Activated T-helper 2 cell treated with anti-CD3 and anti-CD28 coated beads, Interferon-gamma antibody, Interleukin-2, Interleukin-4, amounts not matched to agents 10 μg/mL and 5 μg/mL and 100 μg/mL, durations not matched to agents 14 hours and 24 hours and 36 hours (primary cell): ENCODE measurements around the gene BRCA1. TPM values are rescaled to one million over a fixed set of nuclear protein-coding genes. Genes with fewer than 3 reads are reported as not detected.
"Not testable (repeated sequence)": the region's sequence is repeated elsewhere in the genome, so short reads cannot be mapped to it uniquely, and the experiment has no call there.

ENCODE experiments used
- DNase-seq: peaks from one replicate; pipeline ENCODE4 v3.0.0; 2021; ENCODE audit warnings: low spot score
- H3K27ac Mint-ChIP-seq: one replicate; pipeline ENCODE4 v1.8.0; 2021; ENCODE audit warnings: mixed read lengths
- H3K27me3 Mint-ChIP-seq: one replicate; pipeline ENCODE4 v1.8.0; 2021; ENCODE audit warnings: low read depth, mixed read lengths
- H3K36me3 Mint-ChIP-seq: one replicate; pipeline ENCODE4 v1.8.0; 2021; ENCODE audit warnings: low read depth, mixed read lengths
- H3K4me1 Mint-ChIP-seq: one replicate; pipeline ENCODE4 v1.8.0; 2021; ENCODE audit warnings: low read depth, mixed read lengths
- H3K4me3 Mint-ChIP-seq: one replicate; pipeline ENCODE4 v1.8.0; 2021; ENCODE audit warnings: low read depth, mild to moderate bottlenecking, moderate library complexity, mixed read lengths
- H3K9me3 Mint-ChIP-seq: one replicate; pipeline ENCODE4 v1.8.0; 2021; ENCODE audit warnings: mixed read lengths
- intact Hi-C: fragments of 100-400 bp; cut with micrococcal nuclease; formaldehyde crosslinking; loops from one replicate; pipeline ENCODE4 v1.15.1; 2023
- total RNA-seq: library from RNA; stranded (reverse); gene quantifications from 2 replicates; pipeline ENCODE4 v1.2.3, GENCODE V29; 2022

The BRCA1 gene
- total RNA-seq, 1 donor from 2014 or later = 68.3 TPM

- Mint-ChIP-seq H3K36me3 (peaks cover 28% of the 10 kb centered on the region), H3K9me3 (no peaks in the 10 kb centered on the region), H3K27ac (no peak overlapping the region), H3K4me1 (no peaks in the 10 kb centered on the region), H3K4me3 (no peak overlapping the region), H3K27me3 (no peaks in the 10 kb centered on the region)
- intact Hi-C loops = no loop called here
- no peak for DNase-seq
These were observed 50.3 kb downstream of the BRCA1 start for GRCh38 chr17:43074869-43075268.

GRCh38 chr17:43070872-43071271, 54.3 kb downstream of the BRCA1 start:
- Mint-ChIP-seq H3K27ac (no peak overlapping the region), H3K4me3 (no peak overlapping the region), H3K4me1 (no peaks in the 10 kb centered on the region), H3K36me3 (peaks cover 42% of the 10 kb centered on the region), H3K27me3 (no peaks in the 10 kb centered on the region), H3K9me3 (no peaks in the 10 kb centered on the region)
- no peak for DNase-seq
- intact Hi-C loops = no loop called here

GRCh38 chr17:43070257-43070656, 54.9 kb downstream of the BRCA1 start:
- DNase-seq = no peak
- H3K27me3 Mint-ChIP-seq = no peaks in the 10 kb centered on the region
- H3K36me3 Mint-ChIP-seq = peaks cover 47% of the 10 kb centered on the region
- intact Hi-C loops = no loop called here
- H3K4me3 Mint-ChIP-seq = no peak overlapping the region
- no peak overlapping the region for H3K27ac Mint-ChIP-seq
- no peaks in the 10 kb centered on the region for H3K4me1 Mint-ChIP-seq
- no peaks in the 10 kb centered on the region for H3K9me3 Mint-ChIP-seq

- DNase-seq = no peak
- Mint-ChIP-seq H3K36me3 (peaks cover 46% of the 10 kb centered on the region), H3K4me1 (no peaks in the 10 kb centered on the region), H3K27me3 (no peaks in the 10 kb centered on the region), H3K9me3 (no peaks in the 10 kb centered on the region), H3K4me3 (no peak overlapping the region), H3K27ac (no peak overlapping the region)
- intact Hi-C loops = no loop called here
These were observed 55.7 kb downstream of the BRCA1 start for GRCh38 chr17:43069368-43069898.

- no peak for DNase-seq
- no peak overlapping the region for H3K27ac Mint-ChIP-seq
- no peaks in the 10 kb centered on the region for H3K9me3 Mint-ChIP-seq
- H3K4me1 Mint-ChIP-seq = no peaks in the 10 kb centered on the region
- H3K27me3 Mint-ChIP-seq = no peaks in the 10 kb centered on the region
- no peak overlapping the region for H3K4me3 Mint-ChIP-seq
- intact Hi-C loops = no loop called here
- H3K36me3 Mint-ChIP-seq = peaks cover 52% of the 10 kb centered on the region
These were observed 56.4 kb downstream of the BRCA1 start for GRCh38 chr17:43068570-43069367.

- Mint-ChIP-seq H3K36me3 (peaks cover 42% of the 10 kb centered on the region), H3K4me3 (no peak overlapping the region), H3K27me3 (no peaks in the 10 kb centered on the region), H3K9me3 (no peaks in the 10 kb centered on the region), H3K27ac (no peak overlapping the region), H3K4me1 (no peaks in the 10 kb centered on the region)
- no peak for DNase-seq
- intact Hi-C loops = no loop called here
These were observed 62.1 kb downstream of the BRCA1 start for GRCh38 chr17:43062984-43063638.

GRCh38 chr17:43056051-43056450, 69.1 kb downstream of the BRCA1 start:
- peaks cover 40% of the 10 kb centered on the region for H3K36me3 Mint-ChIP-seq
- H3K27me3 Mint-ChIP-seq = no peaks in the 10 kb centered on the region
- H3K9me3 Mint-ChIP-seq = no peaks in the 10 kb centered on the region
- H3K4me3 Mint-ChIP-seq = no peak overlapping the region
- H3K27ac Mint-ChIP-seq = no peak overlapping the region
- DNase-seq = no peak
- no peaks in the 10 kb centered on the region for H3K4me1 Mint-ChIP-seq
- intact Hi-C loops = no loop called here

GRCh38 chr17:43053008-43053407, 72.2 kb downstream of the BRCA1 start:
- intact Hi-C loops, H3K4me1 Mint-ChIP-seq, DNase-seq, H3K27ac Mint-ChIP-seq, H3K4me3 Mint-ChIP-seq, H3K27me3 Mint-ChIP-seq, H3K9me3 Mint-ChIP-seq: not testable (repeated sequence)
- peaks cover 50% of the 10 kb centered on the region for H3K36me3 Mint-ChIP-seq

- intact Hi-C loops = no loop called here
- Mint-ChIP-seq H3K27ac (peak overlapping the region; percentile 1), H3K27me3 (no peaks in the 10 kb centered on the region), H3K9me3 (no peaks in the 10 kb centered on the region), H3K36me3 (peaks cover 57% of the 10 kb centered on the region), H3K4me1 (no peaks in the 10 kb centered on the region), H3K4me3 (no peak overlapping the region)
- no peak for DNase-seq
These were observed 73.2 kb downstream of the BRCA1 start for GRCh38 chr17:43051969-43052368.

- intact Hi-C loops = no loop called here
- H3K4me3 Mint-ChIP-seq = no peak overlapping the region
- H3K4me1 Mint-ChIP-seq = no peaks in the 10 kb centered on the region
- no peaks in the 10 kb centered on the region for H3K27me3 Mint-ChIP-seq
- H3K27ac Mint-ChIP-seq = no peak overlapping the region
- DNase-seq = no peak
- no peaks in the 10 kb centered on the region for H3K9me3 Mint-ChIP-seq
- H3K36me3 Mint-ChIP-seq = peaks cover 29% of the 10 kb centered on the region
These were observed 81.1 kb downstream of the BRCA1 start for GRCh38 chr17:43044024-43044423.

- Mint-ChIP-seq H3K4me3 (no peak overlapping the region), H3K36me3 (peaks cover 25% of the 10 kb centered on the region), H3K27me3 (no peaks in the 10 kb centered on the region), H3K9me3 (no peaks in the 10 kb centered on the region), H3K27ac (no peak overlapping the region), H3K4me1 (no peaks in the 10 kb centered on the region)
- intact Hi-C loops = no loop called here
- no peak for DNase-seq
These were observed 81.9 kb downstream of the BRCA1 start for GRCh38 chr17:43043307-43043706.

- no peaks in the 10 kb centered on the region for H3K9me3 Mint-ChIP-seq
- H3K27ac Mint-ChIP-seq = no peak overlapping the region
- intact Hi-C loops = no loop called here
These were observed 83.0 kb downstream of the BRCA1 start for GRCh38 chr17:43042025-43042628.

GRCh38 chr17:43040655-43041054, 84.5 kb downstream of the BRCA1 start:
- DNase-seq = no peak
- Mint-ChIP-seq H3K4me3 (no peak overlapping the region), H3K9me3 (no peaks in the 10 kb centered on the region), H3K27me3 (no peaks in the 10 kb centered on the region), H3K4me1 (no peaks in the 10 kb centered on the region), H3K27ac (no peak overlapping the region), H3K36me3 (peaks cover 15% of the 10 kb centered on the region)
- intact Hi-C loops = no loop called here

More at GRCh38 chr17:43042025-43042628, 83.0 kb downstream of the BRCA1 start:
- Mint-ChIP-seq H3K27me3 (no peaks in the 10 kb centered on the region), H3K36me3 (peaks cover 18% of the 10 kb centered on the region), H3K4me3 (no peak overlapping the region), H3K4me1 (no peaks in the 10 kb centered on the region)
- DNase-seq = no peak
